ENCODE measurements around the gene CUBN.

- TF ChIP-seq, protein P1, sequence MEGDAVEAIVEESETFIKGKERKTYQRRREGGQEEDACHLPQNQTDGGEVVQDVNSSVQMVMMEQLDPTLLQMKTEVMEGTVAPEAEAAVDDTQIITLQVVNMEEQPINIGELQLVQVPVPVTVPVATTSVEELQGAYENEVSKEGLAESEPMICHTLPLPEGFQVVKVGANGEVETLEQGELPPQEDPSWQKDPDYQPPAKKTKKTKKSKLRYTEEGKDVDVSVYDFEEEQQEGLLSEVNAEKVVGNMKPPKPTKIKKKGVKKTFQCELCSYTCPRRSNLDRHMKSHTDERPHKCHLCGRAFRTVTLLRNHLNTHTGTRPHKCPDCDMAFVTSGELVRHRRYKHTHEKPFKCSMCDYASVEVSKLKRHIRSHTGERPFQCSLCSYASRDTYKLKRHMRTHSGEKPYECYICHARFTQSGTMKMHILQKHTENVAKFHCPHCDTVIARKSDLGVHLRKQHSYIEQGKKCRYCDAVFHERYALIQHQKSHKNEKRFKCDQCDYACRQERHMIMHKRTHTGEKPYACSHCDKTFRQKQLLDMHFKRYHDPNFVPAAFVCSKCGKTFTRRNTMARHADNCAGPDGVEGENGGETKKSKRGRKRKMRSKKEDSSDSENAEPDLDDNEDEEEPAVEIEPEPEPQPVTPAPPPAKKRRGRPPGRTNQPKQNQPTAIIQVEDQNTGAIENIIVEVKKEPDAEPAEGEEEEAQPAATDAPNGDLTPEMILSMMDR (conservative IDR thresholded peaks at IDR 0.05 in 1 of 2, IDR thresholded peaks at IDR 0.05 in 1 of 2; ENCODE audit: extremely low read depth in 1 of 2, insufficient read depth in 1 of 2, low read depth in 1 of 2, low read length in 2 of 2): no peak
- no peak for TF ChIP-seq EZH2 (IDR thresholded peaks at IDR 0.05; ENCODE audit: borderline replicate concordance, low read length)
Observed at GRCh38 chr10:16931930-16932329, 197.7 kb downstream of the CUBN start.

Data from mammary epithelial cell (primary cell).